SK-N-SH treated with all-trans-retinoic acid at 6 μM for 48 hours (cell line): ENCODE results near the gene LCN6.

Source experiments
- ATAC-seq: fragments of 200-7000 bp; cut with Tn5 transposase; 3 replicates; pipeline ENCODE4 v1.9.1; 2020; ENCODE audit warnings: mild to moderate bottlenecking, moderate library complexity
- ARNTL ChIP-seq: fragments of 450-650 bp; formaldehyde crosslinking; IDR thresholded peaks from 2 replicates; pipeline ENCODE4 v1.5.0; 2020; ENCODE audit warnings: low read depth, mild to moderate bottlenecking, moderate library complexity, borderline replicate concordance
- BACH2 ChIP-seq: fragments of 250-450 bp; sonication (Bioruptor Pico); IDR thresholded peaks from 2 replicates; pipeline ENCODE4 v1.9.0; 2021; ENCODE audit warnings: mild to moderate bottlenecking, borderline replicate concordance
- CREB5 ChIP-seq: fragments of 250-450 bp; sonication (Bioruptor Pico); IDR thresholded peaks from 2 replicates; pipeline ENCODE4 v1.5.1; 2020; ENCODE audit warnings: low read depth, mild to moderate bottlenecking, moderate library complexity
- CSDC2 ChIP-seq: fragments of 250-450 bp; sonication (Bioruptor Pico); IDR thresholded peaks from 2 replicates; pipeline ENCODE4 v1.5.0; 2020; ENCODE audit warnings: mild to moderate bottlenecking, moderate library complexity
- CSRNP3 ChIP-seq: fragments of 250-450 bp; sonication (Bioruptor Pico); IDR thresholded peaks from 2 replicates; pipeline ENCODE4 v1.5.1; 2021; ENCODE audit warnings: mild to moderate bottlenecking, moderate library complexity
- ESRRG ChIP-seq: fragments of 250-450 bp; sonication (Bioruptor Pico); IDR thresholded peaks from 2 replicates; pipeline ENCODE4 v1.6.1; 2021; ENCODE audit warnings: mild to moderate bottlenecking
- ISL1 ChIP-seq: fragments of 250-450 bp; sonication (Bioruptor Pico); IDR thresholded peaks from 2 replicates; pipeline ENCODE4 v2.1.2; 2022; ENCODE audit warnings: mild to moderate bottlenecking, moderate library complexity
- OSR1 ChIP-seq: fragments of 250-450 bp; sonication (Bioruptor Pico); IDR thresholded peaks from 2 replicates; pipeline ENCODE4 v1.8.0; 2022; ENCODE audit warnings: moderate library complexity, mild to moderate bottlenecking, inconsistent platforms
- PATZ1 ChIP-seq: fragments of 250-450 bp; sonication (Bioruptor Pico); IDR thresholded peaks from 2 replicates; pipeline ENCODE4 v1.8.0; 2020; ENCODE audit warnings: mild to moderate bottlenecking, moderate library complexity, borderline replicate concordance
- POU6F1 ChIP-seq: fragments of 250-450 bp; sonication (Bioruptor Pico); IDR thresholded peaks from 2 replicates; pipeline ENCODE4 v1.8.0; 2021; ENCODE audit warnings: low read depth, mild to moderate bottlenecking, moderate library complexity, borderline replicate concordance
- PPARA ChIP-seq: fragments of 250-450 bp; sonication (Bioruptor Pico); IDR thresholded peaks from 2 replicates; pipeline ENCODE4 v1.5.0; 2020; ENCODE audit warnings: mild to moderate bottlenecking, borderline replicate concordance
- RARB ChIP-seq: fragments of 250-450 bp; sonication (Bioruptor Pico); IDR thresholded peaks from 2 replicates; pipeline ENCODE4 v1.8.0; 2021; ENCODE audit warnings: mild to moderate bottlenecking, moderate library complexity
- TCF4 ChIP-seq: fragments of 250-450 bp; sonication (Bioruptor Pico); IDR thresholded peaks from 2 replicates; pipeline ENCODE4 v1.8.0; 2021; ENCODE audit warnings: mild to moderate bottlenecking, moderate library complexity, borderline replicate concordance
- TOX ChIP-seq: fragments of 250-450 bp; sonication (Bioruptor Pico); IDR thresholded peaks from 2 replicates; pipeline ENCODE4 v1.8.0; 2021; ENCODE audit warnings: mild to moderate bottlenecking, moderate library complexity, borderline replicate concordance
- TSHZ2 ChIP-seq: fragments of 250-450 bp; sonication (Bioruptor Pico); IDR thresholded peaks from 2 replicates; pipeline ENCODE4 v1.5.0; 2020; ENCODE audit warnings: mild to moderate bottlenecking, moderate library complexity
- ZC3H10 ChIP-seq: fragments of 250-450 bp; sonication (Bioruptor Pico); IDR thresholded peaks from 2 replicates; pipeline ENCODE4 v1.5.1; 2021; ENCODE audit warnings: mild to moderate bottlenecking, moderate library complexity
- ZFP3 ChIP-seq: fragments of 250-450 bp; sonication (Bioruptor Pico); IDR thresholded peaks from 2 replicates; pipeline ENCODE4 v1.5.0; 2020; ENCODE audit warnings: mild to moderate bottlenecking, moderate library complexity
- ZFP30 ChIP-seq: fragments of 450-650 bp; formaldehyde crosslinking; IDR thresholded peaks from 2 replicates; pipeline ENCODE4 v1.5.0; 2022; ENCODE audit warnings: mild to moderate bottlenecking, moderate library complexity
- ZNF565 ChIP-seq: fragments of 450-650 bp; formaldehyde crosslinking; conservative IDR thresholded peaks from 2 replicates; pipeline ENCODE4 v1.5.0; 2020; ENCODE audit warnings: low read depth, mild to moderate bottlenecking, moderate library complexity
- ZNF70 ChIP-seq: fragments of 450-650 bp; formaldehyde crosslinking; IDR thresholded peaks from 2 replicates; pipeline ENCODE4 v1.5.0; 2020; ENCODE audit warnings: mild to moderate bottlenecking, moderate library complexity
- ZNF8 ChIP-seq: fragments of 450-650 bp; formaldehyde crosslinking; IDR thresholded peaks from 2 replicates; pipeline ENCODE4 v1.5.0; 2020; ENCODE audit warnings: mild to moderate bottlenecking, moderate library complexity

Gene LCN6

GRCh38 chr9:136695955-136696354, 52.4 kb downstream of the LCN6 start (continued):
- TF ChIP-seq POU6F1 (CRISPR knock-in tag) = no peak

- ATAC-seq = peak; percentile 15; the same call in 2 of the 3 replicates
Observed at GRCh38 chr9:136695435-136695895, 52.9 kb downstream of the LCN6 start.

GRCh38 chr9:136694872-136695247, 53.5 kb downstream of the LCN6 start:
- TF ChIP-seq CSDC2 (CRISPR knock-in tag) (no peak), TSHZ2 (CRISPR knock-in tag) (no peak), ZNF70 (CRISPR knock-in tag) (no peak), OSR1 (CRISPR knock-in tag) (no peak)
- no peak for ATAC-seq

More at GRCh38 chr9:136695435-136695895, 52.9 kb downstream of the LCN6 start:
- TF ChIP-seq ZFP3 (no peak), ESRRG (no peak), ZFP30 (no peak), ISL1 (CRISPR knock-in tag) (no peak), RARB (CRISPR knock-in tag) (no peak), BACH2 (no peak), TOX (CRISPR knock-in tag) (no peak), PATZ1 (CRISPR knock-in tag) (no peak), OSR1 (CRISPR knock-in tag) (no peak), ZNF565 (no peak), ZNF8 (CRISPR knock-in tag) (no peak)

- TF ChIP-seq CSRNP3 (no peak), PPARA (CRISPR knock-in tag) (no peak), TSHZ2 (CRISPR knock-in tag) (no peak), RARB (CRISPR knock-in tag) (no peak), TCF4 (no peak), ZNF565 (no peak), OSR1 (CRISPR knock-in tag) (no peak), ZC3H10 (CRISPR knock-in tag) (no peak), TOX (CRISPR knock-in tag) (no peak), ZNF8 (CRISPR knock-in tag) (no peak), PATZ1 (CRISPR knock-in tag) (no peak), ESRRG (no peak), ARNTL (CRISPR knock-in tag) (no peak), CREB5 (CRISPR knock-in tag) (no peak)
- ATAC-seq = peak; percentile 85
Observed at GRCh38 chr9:136694163-136694871, 54.0 kb downstream of the LCN6 start.
